ENCODE results near the gene CCDC3. TPM values are rescaled to one million over a fixed set of nuclear protein-coding genes. Genes with fewer than 3 reads are reported as not detected.

CCDC3 gene
- total and polyA plus RNA-seq, 4 donors, result 2.2 to 12.3 (median 6.6) TPM

- no peak for DNase-seq (ENCODE audit: low spot score)
- H3K27me3 ChIP-seq (ENCODE audit: control insufficient read depth in 4 of 4, insufficient read depth in 4 of 4, low read length in 3 of 4), result no peaks in the 10 kb centered on the region
- H3K36me3 ChIP-seq (ENCODE audit: control insufficient read depth in 4 of 4, insufficient read depth in 3 of 4, low read depth in 1 of 4, low read length in 3 of 4), result no peaks in the 10 kb centered on the region
- no peak overlapping the region for H3K27ac ChIP-seq (ENCODE audit: low read depth in 1 of 2, low read length in 2 of 2)
- no peaks in the 10 kb centered on the region for H3K9me3 ChIP-seq (ENCODE audit: control insufficient read depth in 4 of 4, low read length in 3 of 4)
- TF ChIP-seq YY1 (IDR thresholded peaks at IDR 0.05), result no peak
- TF ChIP-seq JUND (IDR thresholded peaks at IDR 0.05), result no peak
- TF ChIP-seq ATF3 (IDR thresholded peaks at IDR 0.05), result no peak
- no peak for TF ChIP-seq RXRA (IDR thresholded peaks at IDR 0.05)
- TF ChIP-seq TAF1 (conservative IDR thresholded peaks at IDR 0.05), result no peak
- no peak for TF ChIP-seq SP1 (IDR thresholded peaks at IDR 0.05)
- TF ChIP-seq NR2F2 (IDR thresholded peaks at IDR 0.05), result no peak
- no peak for TF ChIP-seq RAD21 (IDR thresholded peaks at IDR 0.05)
- TF ChIP-seq EGR1 (IDR thresholded peaks at IDR 0.05; ENCODE audit: low read depth in 2 of 2), result no peak
- TF ChIP-seq MAX (IDR thresholded peaks at IDR 0.05), result no peak
- no peak for TF ChIP-seq FOXA2 (IDR thresholded peaks at IDR 0.05)
- TF ChIP-seq HNF4A (conservative IDR thresholded peaks at IDR 0.05), result no peak
- no peak for TF ChIP-seq REST (IDR thresholded peaks at IDR 0.05)
- no peak for TF ChIP-seq HNF4G (IDR thresholded peaks at IDR 0.05)
- no peak for TF ChIP-seq FOXA1 (IDR thresholded peaks at IDR 0.05)
- no peaks in the 10 kb centered on the region for H3K4me1 ChIP-seq (ENCODE audit: control insufficient read depth in 4 of 4, insufficient read depth in 4 of 4, low read length in 3 of 4)
- WGBS, result 75% methylated on average over 12 of the region's 12 CpGs
- no peak overlapping the region for H3K9ac ChIP-seq (ENCODE audit: low read depth in 1 of 2, low read length in 2 of 2)
- no peak overlapping the region for H3K4me3 ChIP-seq (ENCODE audit: low read depth in 1 of 3, low read length in 3 of 3)
Observed at GRCh38 chr10:13047529-13048206, 46.2 kb upstream of the CCDC3 start.

- Histone ChIP-seq H3K9ac (ENCODE audit: low read depth in 1 of 2, low read length in 2 of 2) (no peak overlapping the region), H3K27me3 (ENCODE audit: control insufficient read depth in 4 of 4, insufficient read depth in 4 of 4, low read length in 3 of 4) (no peaks in the 10 kb centered on the region), H3K4me3 (ENCODE audit: low read depth in 1 of 3, low read length in 3 of 3) (no peak overlapping the region), H3K27ac (ENCODE audit: low read depth in 1 of 2, low read length in 2 of 2) (no peak overlapping the region), H3K36me3 (ENCODE audit: control insufficient read depth in 4 of 4, insufficient read depth in 3 of 4, low read depth in 1 of 4, low read length in 3 of 4) (no peaks in the 10 kb centered on the region), H3K4me1 (ENCODE audit: control insufficient read depth in 4 of 4, insufficient read depth in 4 of 4, low read length in 3 of 4) (no peaks in the 10 kb centered on the region), H3K9me3 (ENCODE audit: control insufficient read depth in 4 of 4, low read length in 3 of 4) (no peaks in the 10 kb centered on the region)
- 82% methylated on average over 6 of the region's 6 CpGs for WGBS
- no peak for TF ChIP-seq FOXA2 (IDR thresholded peaks at IDR 0.05)
- TF ChIP-seq YY1 (IDR thresholded peaks at IDR 0.05), result no peak
- no peak for TF ChIP-seq GABPA (IDR thresholded peaks at IDR 0.05 in 1 of 2, conservative IDR thresholded peaks at IDR 0.05 in 1 of 2)
- no peak for TF ChIP-seq HNF4A (conservative IDR thresholded peaks at IDR 0.05)
- TF ChIP-seq SP1 (IDR thresholded peaks at IDR 0.05), result no peak
- no peak for TF ChIP-seq EGR1 (IDR thresholded peaks at IDR 0.05; ENCODE audit: low read depth in 2 of 2)
- no peak for TF ChIP-seq MAX (IDR thresholded peaks at IDR 0.05)
- TF ChIP-seq TAF1 (conservative IDR thresholded peaks at IDR 0.05), result no peak
- no peak for TF ChIP-seq HNF4G (IDR thresholded peaks at IDR 0.05)
- TF ChIP-seq CTCF (IDR thresholded peaks at IDR 0.05; ENCODE audit: low read depth, low read length, missing input control), result no peak
- TF ChIP-seq FOXA1 (IDR thresholded peaks at IDR 0.05), result no peak
- TF ChIP-seq ZBTB33 (IDR thresholded peaks at IDR 0.05), result no peak
- DNase-seq (ENCODE audit: low spot score), result no peak
Observed at GRCh38 chr10:13046851-13047528, 45.5 kb upstream of the CCDC3 start.

All from liver (tissue), 9 donors.